ENCODE data around the gene MOGAT1. TPM values are rescaled to one million over a fixed set of nuclear protein-coding genes. Genes with fewer than 3 reads are reported as not detected.

MOGAT1 gene
- total and polyA plus RNA-seq, 9 of the 15 experiments (the other 6 are each of a cell fraction or from before 2014, with no cell fraction given): not detected

GRCh38 chr2:222706616-222707015 lies 35.2 kb downstream of the MOGAT1 start (continued):
- TF ChIP-seq GTF2A2 (tag; IDR thresholded peaks at IDR 0.05) (no peak), SIN3B (IDR thresholded peaks at IDR 0.05; ENCODE audit: low read depth) (no peak), FIP1L1 (IDR thresholded peaks at IDR 0.05; ENCODE audit: low read depth, low read length, poor library complexity, severe bottlenecking) (no peak), TRIM24 (IDR thresholded peaks at IDR 0.05) (no peak), CHAMP1 (IDR thresholded peaks at IDR 0.05) (no peak)

- 53% methylated on average over 2 of the region's 3 CpGs for WGBS (ENCODE audit: insufficient coverage, low coverage, missing lambda C conversion rate)
- ATAC-seq (no peak), FAIRE-seq (no peak), DNase-seq (ENCODE audit: extremely low read depth in 1 of 4, low spot score in 3 of 4) (no peak)
- no peaks in the 10 kb centered on the region for H3K9me1 ChIP-seq (ENCODE audit: control insufficient read depth, insufficient read depth, low read length)
- no peaks in the 10 kb centered on the region for H3K79me2 ChIP-seq (ENCODE audit: control insufficient read depth, insufficient read depth, low read length)
- no peak overlapping the region for H3K9ac ChIP-seq (ENCODE audit: insufficient read depth in 1 of 2, low read depth in 2 of 2, low read length in 2 of 2)
- no peak overlapping the region for H3K4me3 ChIP-seq
- POLR2A ChIA-PET: interaction anchor here (0.6 to 1.8 kb wide), 4 partner anchors 17 to 169 kb away, joined by 3 to 5 read pairs (median 4); no protein-coding TSS in a partner anchor
- in situ Hi-C loops (cut with MboI) (no loop called here), intact Hi-C loops (cut with micrococcal nuclease) (loop anchor here (5.0 kb wide), 1 partner anchor 90 kb away; no protein-coding TSS in a partner anchor)
- no peaks in the 10 kb centered on the region for H3K27me3 ChIP-seq (ENCODE audit: control insufficient read depth in 2 of 2, insufficient read depth in 2 of 2, low read length in 2 of 2)
- no peak overlapping the region for H3K27ac ChIP-seq (ENCODE audit: extremely low read depth, low read depth, low read length)
- no TSS peak for BruUV-seq (replicated peaks)
- H3K4me2 ChIP-seq (ENCODE audit: insufficient read depth, low read length): no peak overlapping the region
- no peaks in the 10 kb centered on the region for H3K36me3 ChIP-seq (ENCODE audit: control insufficient read depth, insufficient read depth, low read length)
- H4K20me1 ChIP-seq (replicated peaks; ENCODE audit: control insufficient read depth, insufficient read depth, low read length): no peaks in the 10 kb centered on the region
- peak overlapping the region; percentile 67 for H2AFZ ChIP-seq (ENCODE audit: low read depth, low read length)
- no peaks in the 10 kb centered on the region for H3K9me3 ChIP-seq (replicated peaks; ENCODE audit: control insufficient read depth, insufficient read depth, low read depth, low read length)
- TF ChIP-seq PTRF (tag; IDR thresholded peaks at IDR 0.05) (no peak), ZSCAN29 (IDR thresholded peaks at IDR 0.05) (no peak), ZNF512 (tag; IDR thresholded peaks at IDR 0.05) (peak; percentile 83), GTF3C2 (IDR thresholded peaks at IDR 0.05; ENCODE audit: borderline replicate concordance, extremely low read depth, insufficient read length) (no peak)
- CTCF ChIA-PET (ENCODE audit: low intra/inter-chr PET ratio): interaction anchor here (0.6 to 1.0 kb wide), 2 partner anchors 195 to 209 kb away, joined by 3 read pairs; no protein-coding TSS in a partner anchor
- no peaks in the 10 kb centered on the region; a peak in 2 of 5 replicates for H3K4me1 ChIP-seq (replicated peaks in 1 of 2; ENCODE audit: control insufficient read depth in 2 of 2, insufficient read depth in 2 of 2, low read length in 2 of 2)
Observed at GRCh38 chr2:222707102-222707688, 35.7 kb downstream of the MOGAT1 start.
